ENCODE results near the gene BHLHE41. TPM values are rescaled to one million over a fixed set of nuclear protein-coding genes. Genes with fewer than 3 reads are reported as not detected.

BHLHE41 gene
- total RNA-seq = 1 to 10 TPM in 1 of 2 donors, under 1 TPM in 1; 0.11 to 3.5 TPM
- polyA plus RNA-seq (2013, experiment 1 of 2) = 0.07 TPM
- 0.12 TPM for polyA plus RNA-seq (2013, experiment 2 of 2)
- long read RNA-seq, experiment 1 = 0 reads
- long read RNA-seq, experiment 2 = 0 reads
- long read RNA-seq, experiment 3, partial matches to known transcripts = 0 of 1 reads
- long read RNA-seq, experiment 3, other reads (novel, unspliced or antisense) = 0 of 1 reads
- long read RNA-seq, experiment 4 = 0 reads

DNA sequence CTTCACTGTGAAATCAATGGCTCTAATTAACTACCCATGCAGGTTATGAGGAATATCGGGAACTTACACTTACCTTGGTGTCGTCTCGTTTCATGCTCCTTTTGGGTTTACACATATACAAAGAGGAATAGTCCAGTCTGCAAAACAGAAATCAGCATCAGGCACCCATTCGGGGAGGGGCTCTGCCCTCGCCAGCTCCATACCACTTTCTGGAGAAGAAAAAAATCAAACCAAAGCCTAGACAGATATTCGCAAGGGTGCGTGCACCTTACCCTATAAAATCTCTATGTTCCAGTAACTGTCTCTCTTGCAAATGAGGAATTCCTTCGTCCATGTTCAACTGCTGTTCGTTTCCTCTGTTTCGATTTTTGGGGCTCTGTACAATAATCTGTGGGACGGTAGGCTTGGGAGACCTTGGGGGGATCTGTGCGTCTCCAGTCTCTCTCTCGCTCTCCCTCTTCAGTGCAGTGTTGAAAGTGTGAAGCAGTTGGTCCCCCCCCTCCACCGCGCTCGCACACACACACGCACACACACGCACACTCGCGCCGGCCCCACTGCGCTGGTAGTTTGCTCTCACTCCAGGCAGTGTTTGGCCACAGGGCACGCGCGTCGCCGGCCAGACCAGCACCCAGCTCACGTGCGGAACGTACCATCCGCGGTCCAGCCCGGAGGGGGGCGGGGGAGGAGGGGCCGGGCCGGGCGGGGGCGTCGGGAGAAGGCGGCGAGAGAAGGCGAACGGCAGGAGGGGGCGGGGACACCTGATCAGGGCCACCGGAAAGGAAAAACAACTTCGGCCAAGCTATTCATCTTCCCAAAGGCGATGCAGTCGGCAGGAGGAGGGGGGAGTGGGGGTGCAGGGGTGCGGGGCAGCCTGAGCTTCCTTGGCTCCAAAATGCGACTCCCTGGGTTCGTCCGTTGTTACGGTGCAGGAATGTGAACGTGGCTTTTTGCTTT is at the start of gene BHLHE41:
TSS of gene BHLHE41 (minus strand) at position 592 of the 954 bp plus-strand sequence. CDS start at position 334, 258 bp downstream.
- Mint-ChIP-seq H3K9me3 (no peaks in the 10 kb centered on the region), H3K27me3 (ENCODE audit: insufficient read depth) (peaks cover 92% of the 10 kb centered on the region)

GRCh38 chr12:26172946-26173552 is 48.2 kb upstream of the BHLHE41 start:
- no peak overlapping the region for H3K4me3 ChIP-seq (ENCODE audit: low read length)
- H3K9ac ChIP-seq (ENCODE audit: extremely low read depth, low read length, poor library complexity, severe bottlenecking) = no peak overlapping the region
- Mint-ChIP-seq H3K27ac (no peak overlapping the region), H3K27me3 (ENCODE audit: insufficient read depth) (peaks cover 4% of the 10 kb centered on the region), H3K9me3 (no peaks in the 10 kb centered on the region), H3K36me3 (ENCODE audit: low read depth) (no peaks in the 10 kb centered on the region), H3K4me3 (no peak overlapping the region), H3K4me1 (no peaks in the 10 kb centered on the region)
- no peak overlapping the region for H3K27ac ChIP-seq (ENCODE audit: low read depth, low read length)
- no peaks in the 10 kb centered on the region for H3K4me1 ChIP-seq (ENCODE audit: control insufficient read depth, insufficient read depth, low read length)
- no peak for DNase-seq
- H3K9me3 ChIP-seq (ENCODE audit: control insufficient read depth, low read length) = no peaks in the 10 kb centered on the region
- WGBS, 2 experiments (ENCODE audit: insufficient coverage in 1 of 2, insufficient read length in 1 of 2) = 83 to 92% methylated on average over 1 to 4 of the region's 4 CpGs
- no peaks in the 10 kb centered on the region for H3K27me3 ChIP-seq (ENCODE audit: control insufficient read depth, insufficient read depth, low read length, poor library complexity, severe bottlenecking)
- TF ChIP-seq, protein P1, sequence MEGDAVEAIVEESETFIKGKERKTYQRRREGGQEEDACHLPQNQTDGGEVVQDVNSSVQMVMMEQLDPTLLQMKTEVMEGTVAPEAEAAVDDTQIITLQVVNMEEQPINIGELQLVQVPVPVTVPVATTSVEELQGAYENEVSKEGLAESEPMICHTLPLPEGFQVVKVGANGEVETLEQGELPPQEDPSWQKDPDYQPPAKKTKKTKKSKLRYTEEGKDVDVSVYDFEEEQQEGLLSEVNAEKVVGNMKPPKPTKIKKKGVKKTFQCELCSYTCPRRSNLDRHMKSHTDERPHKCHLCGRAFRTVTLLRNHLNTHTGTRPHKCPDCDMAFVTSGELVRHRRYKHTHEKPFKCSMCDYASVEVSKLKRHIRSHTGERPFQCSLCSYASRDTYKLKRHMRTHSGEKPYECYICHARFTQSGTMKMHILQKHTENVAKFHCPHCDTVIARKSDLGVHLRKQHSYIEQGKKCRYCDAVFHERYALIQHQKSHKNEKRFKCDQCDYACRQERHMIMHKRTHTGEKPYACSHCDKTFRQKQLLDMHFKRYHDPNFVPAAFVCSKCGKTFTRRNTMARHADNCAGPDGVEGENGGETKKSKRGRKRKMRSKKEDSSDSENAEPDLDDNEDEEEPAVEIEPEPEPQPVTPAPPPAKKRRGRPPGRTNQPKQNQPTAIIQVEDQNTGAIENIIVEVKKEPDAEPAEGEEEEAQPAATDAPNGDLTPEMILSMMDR (conservative IDR thresholded peaks at IDR 0.05) = no peak
- no peaks in the 10 kb centered on the region for H3K36me3 ChIP-seq (ENCODE audit: control insufficient read depth, insufficient read depth, low read length)

More for the DNA sequence above, at the start of gene BHLHE41:
- Mint-ChIP-seq H3K4me3 (peak within 1 kb of the TSS; percentile 62), H3K27ac (peak within 1 kb of the TSS; percentile 76), H3K36me3 (ENCODE audit: low read depth) (no peaks in the 10 kb centered on the region), H3K4me1 (peaks cover 36% of the 10 kb centered on the region)
- no peaks in the 10 kb centered on the region for H3K9me3 ChIP-seq (ENCODE audit: control insufficient read depth, low read length)
- peak within 1 kb of the TSS; percentile 8 for H3K9ac ChIP-seq (ENCODE audit: extremely low read depth, low read length, poor library complexity, severe bottlenecking)
- WGBS, 2 experiments (ENCODE audit: insufficient coverage in 1 of 2, insufficient read length in 1 of 2) = 2 to 8% methylated on average over 7 to 50 of the region's 54 CpGs
- no peak within 1 kb of the TSS for H3K27ac ChIP-seq (ENCODE audit: low read depth, low read length)
- peak within 1 kb of the TSS; percentile 89 for H3K4me3 ChIP-seq (ENCODE audit: low read length)
- DNase-seq = peak; percentile 93
- TF ChIP-seq, protein P1 (conservative IDR thresholded peaks at IDR 0.05) = no peak
- peaks cover 7% of the 10 kb centered on the region for H3K4me1 ChIP-seq (ENCODE audit: control insufficient read depth, insufficient read depth, low read length)
- H3K36me3 ChIP-seq (ENCODE audit: control insufficient read depth, insufficient read depth, low read length) = no peaks in the 10 kb centered on the region
- H3K27me3 ChIP-seq (ENCODE audit: control insufficient read depth, insufficient read depth, low read length, poor library complexity, severe bottlenecking) = peaks cover 97% of the 10 kb centered on the region

DNA sequence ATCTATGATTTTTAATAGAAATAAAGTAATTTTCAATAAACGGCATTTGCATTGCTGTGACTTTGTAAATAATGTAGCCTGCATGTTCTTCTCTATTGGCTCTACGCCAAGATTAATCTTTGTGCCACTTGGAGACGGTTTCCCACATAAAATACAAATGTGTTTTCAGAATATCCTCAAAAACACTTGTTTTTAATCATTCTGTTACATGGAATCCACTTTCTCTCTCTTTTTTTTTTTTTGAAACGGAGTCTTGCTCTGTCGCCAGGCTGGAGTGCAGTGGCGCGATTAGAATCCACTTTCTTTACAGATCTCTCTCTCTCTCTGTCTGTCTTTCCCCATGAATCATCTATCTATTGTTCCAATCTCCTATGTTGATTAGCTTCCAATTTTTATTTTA is 47.7 kb upstream of the BHLHE41 start:
- Histone ChIP-seq H3K9ac (ENCODE audit: extremely low read depth, low read length, poor library complexity, severe bottlenecking) (no peak overlapping the region), H3K27ac (ENCODE audit: low read depth, low read length) (no peak overlapping the region), H3K4me1 (ENCODE audit: control insufficient read depth, insufficient read depth, low read length) (no peaks in the 10 kb centered on the region), H3K27me3 (ENCODE audit: control insufficient read depth, insufficient read depth, low read length, poor library complexity, severe bottlenecking) (no peaks in the 10 kb centered on the region), H3K4me3 (ENCODE audit: low read length) (no peak overlapping the region), H3K9me3 (ENCODE audit: control insufficient read depth, low read length) (no peaks in the 10 kb centered on the region), H3K36me3 (ENCODE audit: control insufficient read depth, insufficient read depth, low read length) (no peaks in the 10 kb centered on the region)
- Mint-ChIP-seq H3K27ac (no peak overlapping the region), H3K36me3 (ENCODE audit: low read depth) (no peaks in the 10 kb centered on the region), H3K4me1 (no peaks in the 10 kb centered on the region), H3K9me3 (no peaks in the 10 kb centered on the region), H3K27me3 (ENCODE audit: insufficient read depth) (peaks cover 4% of the 10 kb centered on the region), H3K4me3 (no peak overlapping the region)
- no peak for DNase-seq
- 79 to 94% methylated on average over 3 to 7 of the region's 7 CpGs for WGBS, 2 experiments (ENCODE audit: insufficient coverage in 1 of 2, insufficient read length in 1 of 2)
- TF ChIP-seq, protein P1 (conservative IDR thresholded peaks at IDR 0.05) = no peak

All from endodermal cell (in vitro differentiated cells).